HG03175 (cell line): ENCODE data around the gene MEIOSIN.
A peak's percentile ranks its signal among the peaks of the same experiment; 100 is the strongest.
"Not testable (repeated sequence)": the region's sequence is repeated elsewhere in the genome, so short reads cannot be mapped to it uniquely, and the experiment has no call there.

Experiments
- ATAC-seq: cut with Tn5 transposase; IDR thresholded peaks from one replicate; pipeline ENCODE4 v1.9.1; 2021; ENCODE audit warnings: mild to moderate bottlenecking, moderate library complexity; ENCODE audit not compliant: unreplicated experiment

Gene MEIOSIN

GRCh38 chr19:45717131-45717982 is 15.9 kb upstream of the MEIOSIN start:
- peak; percentile 94 for ATAC-seq

GRCh38 chr19:45717983-45718650 is 15.1 kb upstream of the MEIOSIN start:
- no peak for ATAC-seq

DNA sequence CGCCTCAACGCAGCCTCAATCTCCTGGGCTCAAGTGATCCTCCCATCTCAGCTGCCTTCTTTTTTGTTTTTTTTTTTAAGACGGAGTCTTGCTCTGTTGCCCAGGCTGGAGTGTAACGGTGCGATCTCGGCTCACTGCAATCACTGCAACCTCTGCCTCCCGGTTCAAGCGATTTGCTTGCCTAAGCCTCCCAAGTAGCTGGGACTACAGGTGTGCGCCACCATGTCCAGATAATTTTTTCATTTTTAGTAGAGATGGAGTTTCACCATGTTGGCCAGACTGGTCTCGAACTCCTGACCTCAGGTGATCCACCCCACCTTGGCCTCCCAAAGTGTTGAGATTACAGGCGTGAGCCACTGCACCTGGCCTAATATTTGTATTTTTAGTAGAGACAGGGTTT is 13.2 kb upstream of the MEIOSIN start:
- not testable (repeated sequence) for ATAC-seq

GRCh38 chr19:45728683-45729082 is 4.6 kb upstream of the MEIOSIN start:
- not testable (repeated sequence) for ATAC-seq

- no peak for ATAC-seq
Measured at GRCh38 chr19:45729800-45730290, 3.4 kb upstream of the MEIOSIN start.

GRCh38 chr19:45730368-45731288 is 2.6 kb upstream of the MEIOSIN start, which contains the start of gene FBXO46:
FBXO46 (minus strand) TSS chr19:45730896; CDS start chr19:45713495, 17,401 bp downstream.
- ATAC-seq, result peak; percentile 96

DNA sequence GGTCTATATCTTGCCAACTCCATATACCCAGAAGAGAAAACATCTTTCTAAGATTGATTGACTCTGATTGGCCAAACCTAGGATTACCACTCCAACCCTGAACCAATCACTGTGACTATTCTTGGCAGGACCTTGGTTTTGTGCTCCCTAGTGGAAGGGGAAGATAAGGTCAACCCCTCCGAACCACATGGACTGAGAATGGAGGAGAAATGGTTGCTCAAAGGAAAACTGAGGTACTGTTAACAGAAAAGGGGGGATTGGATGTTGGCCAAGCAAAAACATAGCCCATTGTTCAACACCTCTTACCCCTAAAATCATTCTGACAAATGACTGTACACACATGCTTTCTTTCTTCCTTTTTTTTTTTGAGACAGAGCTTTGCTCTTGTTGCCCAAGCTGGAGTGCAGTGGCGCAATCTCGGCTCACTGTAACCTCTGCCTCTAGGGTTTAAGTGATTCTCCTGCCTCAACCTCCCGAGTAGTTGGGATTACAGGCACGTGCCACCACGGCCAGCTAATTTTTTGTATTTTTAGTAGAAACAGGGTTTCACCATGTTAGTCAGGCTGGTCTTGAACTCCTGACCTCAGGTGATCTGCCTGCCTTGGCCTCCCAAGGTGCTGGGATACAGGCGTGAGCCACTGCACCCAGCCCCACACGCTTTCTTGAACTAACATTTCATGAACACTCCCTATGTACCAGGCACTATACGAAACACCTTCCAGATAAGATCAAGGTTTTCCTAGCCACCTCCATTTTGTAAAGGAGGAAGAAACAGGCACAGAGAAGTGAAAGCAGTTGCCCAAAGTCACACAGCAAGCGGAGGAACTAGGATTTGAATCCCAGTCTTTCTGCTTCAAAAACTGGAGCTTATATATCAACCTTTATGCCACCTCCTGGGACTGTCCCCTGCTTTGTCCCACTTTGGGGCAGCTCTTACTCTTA is 6.5 kb downstream of the MEIOSIN start:
- no peak for ATAC-seq

- no peak for ATAC-seq
Measured at GRCh38 chr19:45742969-45743368, 9.7 kb downstream of the MEIOSIN start.

- ATAC-seq, result no peak
Measured at GRCh38 chr19:45745606-45746005, 12.4 kb downstream of the MEIOSIN start.

DNA sequence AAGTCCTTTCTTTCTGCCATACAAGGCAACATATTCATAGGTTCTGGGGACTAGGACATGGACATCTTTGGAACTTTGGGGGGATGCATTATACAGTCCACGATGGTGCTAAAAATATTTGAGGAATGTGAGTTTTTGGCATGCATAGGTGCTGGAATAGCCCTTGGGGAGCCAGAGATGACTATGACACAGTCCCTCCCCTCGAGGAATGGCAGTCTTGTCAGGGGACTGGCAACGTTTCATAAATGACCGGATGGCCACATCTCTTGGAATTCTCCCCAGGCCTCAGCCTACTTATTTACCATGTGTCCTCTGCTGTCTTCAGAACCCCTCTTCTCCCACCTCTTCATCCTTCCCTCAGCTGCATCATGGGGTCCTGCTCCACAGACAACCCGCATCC is 13.6 kb downstream of the MEIOSIN start:
- ATAC-seq, result no peak

DNA sequence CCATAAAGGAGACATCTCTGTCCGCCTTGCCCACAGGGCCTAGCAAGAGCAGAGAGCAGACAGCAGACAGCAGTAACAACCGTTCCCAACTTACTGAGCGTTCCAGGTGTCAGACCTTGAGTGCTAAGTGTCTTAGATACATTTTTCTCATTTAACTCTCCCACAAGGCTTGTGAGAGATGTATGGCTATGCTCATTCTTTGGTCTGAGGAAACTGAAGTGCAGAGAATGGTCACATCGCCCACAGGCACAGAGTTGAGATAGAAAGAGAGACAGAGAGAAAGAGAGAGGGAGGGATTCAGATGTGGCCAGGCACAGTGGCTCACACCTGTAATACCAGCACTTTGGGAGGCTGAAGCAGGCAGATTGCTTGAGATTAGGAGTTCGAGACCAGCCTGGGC is 14.3 kb downstream of the MEIOSIN start:
- no peak for ATAC-seq

DNA sequence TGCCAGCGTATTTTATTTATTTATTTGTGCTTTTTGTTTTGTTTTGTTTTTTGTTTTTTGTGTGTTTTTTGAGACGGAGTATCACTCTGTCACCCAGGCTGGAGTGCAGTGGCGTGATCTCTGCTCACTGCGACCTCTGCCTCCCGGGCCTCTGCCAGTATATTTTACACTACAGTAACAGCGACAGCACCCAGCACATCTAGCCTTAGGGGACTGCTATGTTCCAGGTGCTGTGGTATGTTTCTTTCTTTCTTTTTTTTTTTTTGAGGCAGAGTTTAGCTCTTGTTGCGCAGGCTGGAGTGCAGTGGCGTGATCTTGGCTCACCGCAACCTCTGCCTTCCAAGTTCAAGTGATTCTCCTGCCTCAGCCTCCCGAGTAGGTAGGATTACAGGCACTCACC is 18.2 kb downstream of the MEIOSIN start:
- not testable (repeated sequence) for ATAC-seq

DNA sequence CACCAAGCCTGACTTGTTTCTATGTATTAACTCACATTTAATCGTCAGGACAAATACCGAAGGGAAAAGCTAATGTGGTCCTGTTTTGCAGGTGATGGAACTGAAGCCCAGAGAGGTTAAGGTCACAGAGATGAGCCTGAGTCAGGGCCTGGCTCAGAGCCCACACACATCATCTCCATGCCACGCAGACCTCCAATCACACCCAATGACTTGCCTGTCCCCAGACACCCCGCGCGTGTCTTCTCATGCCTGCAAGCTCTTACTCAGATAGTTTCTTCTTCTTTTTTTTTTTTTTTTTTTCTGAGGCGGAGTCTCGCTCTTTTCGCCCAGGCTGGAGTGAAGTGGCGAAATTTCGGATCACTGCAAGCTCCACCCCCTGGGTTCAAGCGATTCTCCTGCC is 19.4 kb downstream of the MEIOSIN start:
- no peak for ATAC-seq

DNA sequence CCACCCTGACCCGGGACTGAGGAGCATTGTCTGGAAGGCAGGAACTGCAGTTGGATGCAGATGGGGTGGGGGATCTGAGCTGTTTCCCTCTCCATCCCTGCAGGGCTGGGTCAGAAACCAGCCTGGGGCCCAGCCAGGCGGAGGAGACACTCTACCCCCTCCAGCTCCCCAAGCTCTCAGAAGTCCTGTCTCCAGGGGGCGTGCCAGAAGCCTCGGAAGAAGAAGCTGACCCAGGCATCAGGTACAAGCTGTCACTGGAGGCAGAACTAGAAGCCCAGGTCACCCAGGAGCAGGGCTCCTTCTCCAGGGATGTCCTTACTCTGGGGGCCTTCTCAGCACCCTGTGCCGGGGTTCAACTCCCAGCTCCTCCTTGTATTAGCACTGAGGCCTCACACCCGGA is 20.3 kb downstream of the MEIOSIN start:
- ATAC-seq, result no peak

GRCh38 chr19:45754323-45754722 is 21.1 kb downstream of the MEIOSIN start:
- ATAC-seq, result no peak

DNA sequence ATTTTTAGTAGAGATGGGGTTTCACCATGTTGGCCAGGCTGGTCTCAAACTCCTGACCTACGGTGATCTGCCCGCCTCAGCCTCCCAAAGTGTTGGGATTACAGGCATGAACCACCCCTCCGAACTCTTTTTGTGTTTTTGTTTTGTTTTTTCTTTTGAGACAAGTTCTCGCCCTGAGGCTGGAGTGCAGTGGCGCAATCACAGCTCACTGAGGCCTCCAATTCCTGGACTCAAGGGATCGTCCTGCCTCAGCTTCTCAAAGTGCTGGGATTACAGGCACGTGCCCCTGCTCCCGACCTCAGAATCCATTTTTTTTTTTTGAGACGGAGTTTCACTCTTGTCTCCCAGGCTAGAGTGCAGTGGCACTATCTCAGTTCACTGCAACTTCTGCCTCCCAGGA is 24.5 kb downstream of the MEIOSIN start:
- ATAC-seq, result no peak

GRCh38 chr19:45758921-45759320 is 25.7 kb downstream of the MEIOSIN start:
- ATAC-seq, result no peak

DNA sequence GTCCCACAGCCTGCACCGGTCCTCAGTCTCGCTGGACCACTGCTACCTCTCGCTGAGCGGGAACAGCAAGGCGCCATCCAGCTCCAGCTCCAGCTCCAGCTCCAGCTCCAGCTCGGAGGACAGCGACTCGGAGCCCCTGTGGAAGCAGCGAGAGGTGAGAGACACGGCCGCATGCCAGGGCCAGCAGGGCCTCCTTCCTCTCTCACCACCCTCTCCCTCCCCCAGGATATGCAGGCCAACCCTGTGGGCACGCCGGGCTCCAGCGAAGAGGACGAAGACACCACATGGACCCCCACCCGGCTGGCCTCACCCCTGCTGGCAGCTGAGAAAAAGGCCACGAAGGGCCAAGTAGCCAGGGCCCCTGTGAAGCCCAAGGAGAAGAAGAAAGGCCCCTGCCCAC is 28.5 kb downstream of the MEIOSIN start:
- no peak for ATAC-seq

DNA sequence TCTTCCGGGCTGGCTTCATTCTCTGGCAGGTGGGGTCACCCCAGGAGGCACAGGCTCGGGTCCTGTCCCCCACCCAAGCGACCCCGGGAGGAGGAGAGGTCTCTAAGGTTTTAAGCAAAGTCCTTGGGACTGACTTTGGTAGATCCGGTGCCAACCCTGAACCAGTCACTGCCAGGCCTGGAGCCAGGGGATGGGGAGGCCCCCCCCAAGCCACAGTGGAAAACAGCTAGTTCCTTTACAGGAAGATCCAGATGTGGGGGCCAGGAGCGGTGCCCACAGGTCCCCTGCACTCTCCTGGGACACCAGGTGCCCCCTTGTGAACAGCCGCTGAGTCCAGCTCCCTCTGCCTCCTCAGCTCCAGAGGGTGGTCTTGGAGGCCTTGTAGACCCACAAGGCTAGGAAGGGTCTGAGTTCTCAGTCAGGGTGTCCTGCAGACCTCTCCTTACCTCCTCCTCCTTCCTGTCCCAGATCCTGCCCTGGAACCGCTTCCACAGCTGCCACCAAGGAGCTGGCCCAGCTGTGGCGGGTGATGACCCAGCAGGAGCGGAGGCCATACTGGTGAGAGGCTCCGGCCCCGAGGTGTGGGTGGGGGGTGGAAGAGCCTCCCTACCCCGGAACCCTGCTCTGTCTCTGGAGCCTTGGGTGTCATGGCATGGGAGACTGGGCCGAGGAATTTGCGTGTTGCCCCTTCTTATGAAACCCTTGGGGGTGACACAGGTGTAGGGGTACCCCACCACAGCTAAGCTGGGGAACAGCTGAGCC is 29.8 kb downstream of the MEIOSIN start:
- ATAC-seq, result no peak
